PFSK-1 (cell line): Measurements from ENCODE around the gene CXCL6.

ENCODE experiments used
- FOXP2 ChIP-seq: optimal IDR thresholded peaks from 2 replicates; pipeline ENCODE3; 2011; ENCODE audit warnings: borderline replicate concordance, control low read depth, inconsistent platforms; ENCODE audit not compliant: insufficient read depth; ENCODE audit errors: extremely low read length, extremely low read depth
- POLR2AphosphoS5 ChIP-seq: IDR thresholded peaks from 2 replicates; pipeline ENCODE4 v1.6.1; 2012; ENCODE audit warnings: low read depth, mild to moderate bottlenecking, control low read depth, low read length, moderate library complexity
- SIN3A ChIP-seq: IDR thresholded peaks from 2 replicates; pipeline ENCODE4 v1.6.1; 2012; ENCODE audit warnings: mild to moderate bottlenecking, low read length, moderate library complexity, borderline replicate concordance; ENCODE audit not compliant: insufficient read depth
- TAF1 ChIP-seq: IDR thresholded peaks from 2 replicates; pipeline ENCODE4 v1.6.1; 2012; ENCODE audit warnings: low read length, control low read depth, borderline replicate concordance; ENCODE audit not compliant: insufficient read depth

DNA sequence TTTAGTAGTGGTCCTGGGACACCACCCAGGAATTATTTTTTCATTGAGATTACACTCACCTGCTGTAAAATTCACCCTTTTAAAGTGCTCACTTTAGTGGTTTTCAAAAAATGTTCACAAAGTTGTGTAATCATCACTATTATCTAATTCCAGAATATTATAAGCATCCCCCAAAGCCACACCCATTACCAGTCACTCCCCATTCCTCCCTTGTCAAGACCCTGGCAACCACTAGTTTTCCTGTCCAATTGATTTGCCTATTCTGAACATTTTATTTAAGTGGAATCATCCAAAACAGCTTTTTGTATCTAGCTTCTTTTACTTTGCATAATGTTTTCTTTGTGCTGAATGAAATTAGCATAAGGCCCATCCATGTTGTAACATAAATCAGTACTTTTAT is 12.7 kb upstream of the CXCL6 start:
- no peak for TF ChIP-seq SIN3A
- no peak for TF ChIP-seq TAF1
- TF ChIP-seq POLR2AphosphoS5: no peak
- no peak for TF ChIP-seq FOXP2
